HUDEP-2 (cell line): Measurements from ENCODE around the gene RREB1.
"Not testable (repeated sequence)": the region's sequence is repeated elsewhere in the genome, so short reads cannot be mapped to it uniquely, and the experiment has no call there.

ENCODE experiments used
- DNase-seq, 76 experiments: peaks; one replicate each; lab custom pipeline; 2025; ENCODE audit not compliant: unreplicated experiment in 76 of 76; lab: John Stamatoyannopoulos, UW

RREB1 gene

DNA sequence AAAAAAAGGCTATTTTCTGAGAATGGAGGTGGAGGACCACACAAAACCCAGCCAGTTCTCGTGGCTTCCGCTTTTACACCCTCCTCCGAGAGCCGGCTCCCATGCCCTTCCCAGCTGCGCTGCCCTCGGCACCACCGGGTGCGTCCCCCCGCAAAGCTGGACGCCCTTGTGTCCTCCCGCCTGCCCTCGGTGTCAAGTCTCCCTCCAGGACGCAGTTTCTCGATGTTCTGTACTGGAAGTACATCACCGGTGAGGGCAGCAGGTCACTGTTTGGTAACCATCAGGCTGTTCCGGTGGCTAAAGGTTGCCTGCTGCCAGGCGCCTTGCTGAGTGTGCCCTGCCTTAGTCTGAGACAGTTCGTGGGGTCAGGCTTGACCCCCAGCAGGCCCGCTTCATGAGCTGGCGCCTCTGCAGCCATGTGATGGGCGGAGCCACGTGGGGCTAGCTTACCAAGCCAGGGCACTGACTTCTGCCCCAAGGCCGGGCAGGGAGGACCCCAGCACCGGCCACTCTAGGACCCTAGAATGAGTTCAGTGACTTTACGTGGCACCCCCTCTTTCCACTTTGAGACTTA lies 34.6 kb downstream of the RREB1 start:
- DNase-seq, result peak in 9 of 76 experiments; percentile 21 to 55 (median 28)

DNA sequence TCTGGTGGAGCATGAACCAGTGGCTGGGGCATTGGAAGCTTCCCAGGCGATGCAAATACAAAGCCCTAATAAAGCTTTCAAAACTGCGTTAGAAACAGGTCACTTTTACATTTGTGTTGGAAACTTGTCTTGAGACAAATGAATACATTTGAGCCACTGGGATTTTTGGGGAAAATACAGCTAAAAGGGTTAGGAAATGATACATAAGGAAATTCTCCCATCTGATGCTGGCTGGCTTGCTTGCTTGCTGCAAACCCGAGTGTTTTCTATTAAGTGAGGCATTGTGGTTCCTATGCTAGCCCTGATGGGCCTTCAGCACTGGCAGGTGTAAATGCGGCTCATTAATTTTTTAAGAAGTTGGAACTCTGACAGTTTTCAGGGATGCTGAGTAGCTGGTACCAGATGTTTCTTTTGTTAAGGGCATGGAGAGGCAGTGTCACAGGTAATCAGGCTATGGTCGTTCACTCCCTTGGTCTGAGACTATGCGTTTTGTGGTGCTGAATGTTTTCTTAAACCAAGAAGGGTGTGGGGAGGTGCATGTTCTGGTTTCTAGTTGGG lies 35.2 kb downstream of the RREB1 start:
- DNase-seq, result peak in 4 of 76 experiments; percentile 58 to 89 (median 76)

- DNase-seq, result peak in 75 of 76 experiments; percentile 42 to 96 (median 76)
These were observed 35.8 kb downstream of the RREB1 start for GRCh38 chr6:7143476-7143974.

DNA sequence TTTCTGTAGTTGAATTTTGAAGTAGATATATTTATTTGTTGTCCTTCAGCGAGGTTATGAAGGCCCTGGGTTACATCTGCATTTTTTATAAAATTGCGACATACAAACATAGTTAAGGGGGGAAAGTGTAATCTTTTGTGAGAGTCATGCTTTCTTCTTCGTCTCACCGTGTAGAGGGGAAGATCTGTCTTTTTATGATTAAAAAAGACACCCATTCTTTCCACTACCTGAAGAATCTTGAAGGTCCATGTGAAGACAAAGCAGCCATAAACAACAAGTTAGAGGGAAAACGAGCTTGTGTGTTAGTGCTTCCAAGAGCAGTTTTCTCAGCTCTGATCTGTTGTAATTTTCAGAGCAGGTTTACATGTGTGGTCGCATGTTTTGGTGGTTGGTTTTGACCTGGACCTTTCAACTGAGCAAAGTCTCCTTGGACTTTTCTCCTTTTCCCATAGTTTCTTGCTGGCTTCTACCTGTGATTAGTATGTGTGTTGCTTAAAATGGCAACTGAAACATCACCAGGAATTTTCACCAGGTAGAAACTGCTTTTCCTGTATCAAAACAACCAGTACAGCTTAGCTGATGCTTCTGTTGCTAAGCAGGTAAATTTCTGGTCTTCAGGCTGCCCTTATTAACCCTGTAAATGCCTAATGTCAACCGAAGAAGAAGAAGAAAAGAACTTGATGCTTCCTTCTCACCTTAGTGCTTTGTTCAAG lies 37.3 kb downstream of the RREB1 start:
- peak in 7 of 76 experiments; percentile 26 to 55 (median 42) for DNase-seq

GRCh38 chr6:7145585-7145884 lies 37.8 kb downstream of the RREB1 start:
- no peak for DNase-seq

- DNase-seq, result peak in 70 of 76 experiments; percentile 32 to 86 (median 66)
These were observed 38.4 kb downstream of the RREB1 start for GRCh38 chr6:7145885-7146828.

DNA sequence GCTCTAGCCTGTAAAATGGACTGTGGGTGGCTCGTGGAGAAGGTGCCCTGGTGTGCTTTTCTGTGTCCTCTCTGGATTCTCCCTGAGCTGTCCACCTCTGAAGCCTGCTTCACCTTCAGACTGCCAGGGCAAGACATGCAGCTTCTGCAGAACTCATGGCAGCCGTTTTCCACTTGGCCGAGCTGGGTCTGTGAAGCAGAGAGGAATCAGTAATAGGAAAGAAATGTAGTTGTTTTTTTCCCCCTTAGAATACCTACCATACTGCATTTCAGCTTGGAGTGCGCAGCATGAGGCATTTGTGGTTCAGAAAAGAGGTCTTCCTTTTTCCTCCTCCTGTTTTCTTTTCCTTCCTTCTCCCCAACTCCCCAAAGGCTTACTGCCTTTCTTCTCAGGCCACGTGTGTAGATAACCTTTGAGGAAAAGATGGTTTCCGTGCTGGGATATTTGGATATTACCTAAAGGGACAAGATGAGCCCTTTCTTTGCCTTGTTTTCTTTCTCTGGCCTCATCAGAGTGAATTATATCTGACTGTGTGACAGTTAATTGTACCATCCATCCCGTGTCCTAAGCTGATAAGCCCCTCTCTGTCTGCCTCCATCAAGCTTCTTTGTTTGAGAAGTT lies 39.4 kb downstream of the RREB1 start:
- peak in 8 of 76 experiments; percentile 28 to 47 (median 40) for DNase-seq

GRCh38 chr6:7148100-7148822 lies 40.5 kb downstream of the RREB1 start:
- peak in 3 of 76 experiments; percentile 30 to 52 (median 43) for DNase-seq

GRCh38 chr6:7150381-7151064 lies 42.8 kb downstream of the RREB1 start:
- DNase-seq, result no peak

- no peak for DNase-seq
These were observed 43.6 kb downstream of the RREB1 start for GRCh38 chr6:7151381-7151780.

DNA sequence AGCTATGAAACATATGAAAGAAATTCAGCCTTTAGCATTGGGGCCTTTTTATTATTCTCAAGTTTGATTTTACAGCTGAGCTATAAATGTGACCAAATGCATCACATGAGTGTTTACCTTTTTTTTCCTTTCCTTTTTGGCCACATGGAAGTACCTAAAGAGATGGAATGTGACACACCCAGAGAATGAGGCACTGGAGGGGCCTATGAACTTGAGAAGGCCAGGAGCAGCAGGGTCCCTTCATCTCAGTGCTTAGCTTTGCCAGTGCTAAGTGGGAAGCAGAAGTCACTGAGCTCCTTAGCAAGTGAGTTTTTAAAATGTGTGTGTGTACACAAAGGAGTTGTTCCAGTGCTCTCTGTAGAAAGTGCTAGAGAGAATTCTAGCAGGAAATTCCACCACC lies 44.7 kb downstream of the RREB1 start:
- no peak for DNase-seq

DNA sequence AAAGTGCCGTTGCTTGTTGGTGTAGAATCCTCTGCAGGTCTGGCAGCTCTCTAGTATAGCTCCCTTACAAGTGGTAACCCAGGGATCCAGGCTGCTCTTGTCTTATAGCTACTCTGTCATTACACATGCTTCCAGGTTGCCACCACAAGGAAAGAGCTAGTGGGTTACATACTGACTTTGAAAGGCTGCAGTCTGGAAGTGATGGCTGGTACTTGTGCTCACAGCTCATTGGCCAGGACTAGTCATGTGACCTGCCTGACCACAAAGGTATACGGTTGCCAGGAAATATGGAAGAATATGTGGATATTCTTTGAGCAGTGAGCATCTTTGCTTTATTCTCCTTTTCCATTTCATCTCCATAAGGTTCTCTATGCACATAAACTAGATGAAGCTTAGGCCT lies 46.0 kb downstream of the RREB1 start:
- DNase-seq, result no peak

GRCh38 chr6:7154341-7155139 lies 46.8 kb downstream of the RREB1 start:
- DNase-seq, result no peak

GRCh38 chr6:7155871-7156579 lies 48.3 kb downstream of the RREB1 start:
- no peak for DNase-seq

- no peak for DNase-seq
These were observed 49.0 kb downstream of the RREB1 start for GRCh38 chr6:7156643-7157278.

DNA sequence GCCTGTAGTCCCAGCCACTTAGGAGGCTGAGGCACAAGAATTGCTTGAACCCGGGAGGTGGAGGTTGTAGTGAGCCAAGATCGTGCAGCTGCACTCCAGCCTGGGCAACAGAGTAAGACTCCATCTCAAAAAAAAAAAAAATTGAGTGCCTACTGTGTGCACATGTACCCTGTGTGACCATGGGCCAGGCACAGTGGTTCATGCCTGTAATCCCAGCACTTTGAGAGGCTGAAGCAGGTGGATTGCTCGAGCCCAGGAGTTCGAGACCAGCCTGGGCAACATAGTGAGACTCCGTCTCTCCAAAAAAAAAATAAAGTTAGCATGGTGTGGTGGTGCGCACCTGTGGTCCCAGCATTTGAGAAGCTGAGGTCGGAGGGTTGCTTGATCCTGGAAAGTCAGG lies 49.5 kb downstream of the RREB1 start:
- DNase-seq, result not testable (repeated sequence)
